Osteocyte (in vitro differentiated cells): ENCODE measurements around the gene IGF1R. TPM values are rescaled to one million over a fixed set of nuclear protein-coding genes. Genes with fewer than 3 reads are reported as not detected.
A peak's percentile ranks its signal among the peaks of the same experiment; 100 is the strongest.

ENCODE experiments used
- DNase-seq: peaks from one replicate; pipeline ENCODE4 v3.0.0; 2021; ENCODE audit warnings: mixed read lengths; ENCODE audit not compliant: unreplicated experiment; ENCODE audit errors: extremely low spot score
- H3K27ac Mint-ChIP-seq: one replicate; pipeline ENCODE4 v1.8.0; 2021; ENCODE audit warnings: mild to moderate bottlenecking, mixed read lengths; ENCODE audit not compliant: unreplicated experiment
- H3K27me3 Mint-ChIP-seq: one replicate; pipeline ENCODE4 v1.8.0; 2021; ENCODE audit warnings: mixed read lengths; ENCODE audit not compliant: unreplicated experiment
- H3K36me3 Mint-ChIP-seq: one replicate; pipeline ENCODE4 v1.8.0; 2021; ENCODE audit warnings: mixed read lengths; ENCODE audit not compliant: unreplicated experiment
- H3K4me1 Mint-ChIP-seq: one replicate; pipeline ENCODE4 v1.8.0; 2021; ENCODE audit warnings: mixed read lengths; ENCODE audit not compliant: unreplicated experiment
- H3K4me3 Mint-ChIP-seq: one replicate; pipeline ENCODE4 v1.8.0; 2021; ENCODE audit warnings: mild to moderate bottlenecking, moderate library complexity, mixed read lengths; ENCODE audit not compliant: unreplicated experiment
- H3K9me3 Mint-ChIP-seq: one replicate; pipeline ENCODE4 v1.8.0; 2021; ENCODE audit warnings: mixed read lengths; ENCODE audit not compliant: unreplicated experiment
- CTCF ChIP-seq: fragments of 200-600 bp; sonication (generic); IDR thresholded peaks from 2 replicates; pipeline ENCODE4 v1.5.0; 2021; ENCODE audit warnings: antibody characterized with exemption, mild to moderate bottlenecking, moderate library complexity
- total RNA-seq: library from RNA; stranded (reverse); gene quantifications from 2 replicates; pipeline ENCODE4 v1.2.1, GENCODE V29; 2021

The IGF1R gene
- total RNA-seq, 1 donor from 2014 or later, result 174 TPM

GRCh38 chr15:98909968-98910885 lies 261.9 kb downstream of the IGF1R start:
- Mint-ChIP-seq H3K36me3 (peaks cover 45% of the 10 kb centered on the region), H3K27me3 (no peaks in the 10 kb centered on the region), H3K4me3 (no peak overlapping the region), H3K4me1 (peaks cover 44% of the 10 kb centered on the region), H3K9me3 (no peaks in the 10 kb centered on the region), H3K27ac (no peak overlapping the region)
- TF ChIP-seq CTCF, result no peak
- no peak for DNase-seq

- H3K27ac Mint-ChIP-seq, result peak overlapping the region; percentile 63
- peaks cover 21% of the 10 kb centered on the region for H3K4me1 Mint-ChIP-seq
- no peaks in the 10 kb centered on the region for H3K9me3 Mint-ChIP-seq
- H3K27me3 Mint-ChIP-seq, result no peaks in the 10 kb centered on the region
- DNase-seq, result no peak
- TF ChIP-seq CTCF, result peak; percentile 32
- no peak overlapping the region for H3K4me3 Mint-ChIP-seq
- peaks cover 60% of the 10 kb centered on the region for H3K36me3 Mint-ChIP-seq
Observed at GRCh38 chr15:98914626-98915025, 266.3 kb downstream of the IGF1R start.

- no peak for TF ChIP-seq CTCF
- Mint-ChIP-seq H3K4me3 (no peak overlapping the region), H3K36me3 (peaks cover 67% of the 10 kb centered on the region), H3K27ac (no peak overlapping the region), H3K9me3 (no peaks in the 10 kb centered on the region), H3K4me1 (peaks cover 22% of the 10 kb centered on the region), H3K27me3 (no peaks in the 10 kb centered on the region)
- DNase-seq, result no peak
Observed at GRCh38 chr15:98916826-98917225, 268.5 kb downstream of the IGF1R start.

- Mint-ChIP-seq H3K9me3 (no peaks in the 10 kb centered on the region), H3K4me1 (peaks cover 22% of the 10 kb centered on the region), H3K27ac (no peak overlapping the region), H3K27me3 (no peaks in the 10 kb centered on the region), H3K4me3 (no peak overlapping the region), H3K36me3 (peaks cover 66% of the 10 kb centered on the region)
- no peak for TF ChIP-seq CTCF
- DNase-seq, result no peak
Observed at GRCh38 chr15:98917417-98917816, 269.1 kb downstream of the IGF1R start.

GRCh38 chr15:98920091-98920880 lies 271.9 kb downstream of the IGF1R start:
- H3K9me3 Mint-ChIP-seq, result no peaks in the 10 kb centered on the region
- H3K36me3 Mint-ChIP-seq, result peaks cover 65% of the 10 kb centered on the region
- DNase-seq, result no peak
- peak overlapping the region; percentile 28 for H3K27ac Mint-ChIP-seq
- TF ChIP-seq CTCF, result no peak
- H3K4me1 Mint-ChIP-seq, result peaks cover 4% of the 10 kb centered on the region
- H3K4me3 Mint-ChIP-seq, result no peak overlapping the region
- no peaks in the 10 kb centered on the region for H3K27me3 Mint-ChIP-seq
